HG03060 (cell line): ENCODE measurements around the gene OXSR1.
"Not testable (repeated sequence)": the region's sequence is repeated elsewhere in the genome, so short reads cannot be mapped to it uniquely, and the experiment has no call there.

Source experiments
- ATAC-seq: cut with Tn5 transposase; IDR thresholded peaks from one replicate; pipeline ENCODE4 v1.9.1; 2021; ENCODE audit warnings: low read depth, moderate number of reproducible peaks; ENCODE audit not compliant: unreplicated experiment

The OXSR1 gene

DNA sequence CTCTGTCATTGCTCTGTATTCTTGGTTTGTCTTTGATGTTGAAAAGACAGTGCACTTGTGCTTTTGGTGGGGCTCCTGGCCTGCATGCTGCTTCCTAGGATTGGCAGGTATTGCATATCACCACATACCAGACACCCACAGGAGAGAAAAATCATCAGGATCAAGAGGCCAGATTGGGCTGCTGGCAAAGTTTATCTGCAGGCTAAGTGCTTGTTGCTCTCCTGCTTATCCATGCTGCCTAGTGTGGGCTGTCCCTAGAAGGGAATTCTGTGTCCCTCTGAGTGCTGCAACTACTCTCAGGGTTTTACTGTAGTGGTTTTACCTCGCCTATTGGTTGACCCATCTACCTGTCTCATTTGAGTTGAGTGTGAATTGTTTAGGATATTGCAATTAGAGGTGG, 99.4 kb downstream of the OXSR1 start:
- ATAC-seq, result no peak

DNA sequence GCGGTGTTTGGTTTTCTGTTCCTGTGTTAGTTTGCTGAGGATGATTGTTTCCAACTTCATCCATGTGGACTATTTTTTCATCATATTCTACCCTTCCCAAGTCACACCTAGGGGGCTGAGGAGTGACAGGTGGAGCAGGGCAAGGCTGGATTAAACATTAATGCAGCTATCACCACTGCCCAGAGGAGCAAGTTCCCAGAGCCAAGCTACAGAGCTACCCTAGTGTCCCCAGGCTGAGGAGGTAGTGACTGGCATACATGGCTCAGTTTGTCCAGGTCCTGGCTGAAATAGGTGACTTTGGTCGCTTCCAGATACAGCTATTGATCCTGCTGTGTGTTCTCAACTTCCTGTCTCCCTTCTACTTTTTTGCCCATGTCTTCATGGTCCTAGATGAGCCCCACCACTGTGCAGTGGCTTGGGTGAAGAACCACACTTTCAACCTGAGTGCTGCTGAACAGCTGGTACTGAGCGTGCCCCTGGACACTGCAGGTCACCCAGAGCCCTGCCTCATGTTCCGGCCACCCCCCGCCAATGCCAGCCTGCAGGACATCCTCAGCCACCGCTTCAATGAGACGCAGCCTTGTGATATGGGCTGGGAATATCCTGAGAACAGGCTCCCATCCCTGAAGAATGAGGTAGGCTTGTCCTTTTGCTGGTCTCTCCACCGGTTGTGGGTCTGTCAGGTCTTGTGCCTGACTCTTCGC, 100.4 kb downstream of the OXSR1 start, which contains the start of gene SLC22A13:
Gene SLC22A13 (plus strand): TSS at position 209 of the 704 bp plus-strand sequence. CDS start 49 bp downstream, at position 258.
- ATAC-seq, result no peak

DNA sequence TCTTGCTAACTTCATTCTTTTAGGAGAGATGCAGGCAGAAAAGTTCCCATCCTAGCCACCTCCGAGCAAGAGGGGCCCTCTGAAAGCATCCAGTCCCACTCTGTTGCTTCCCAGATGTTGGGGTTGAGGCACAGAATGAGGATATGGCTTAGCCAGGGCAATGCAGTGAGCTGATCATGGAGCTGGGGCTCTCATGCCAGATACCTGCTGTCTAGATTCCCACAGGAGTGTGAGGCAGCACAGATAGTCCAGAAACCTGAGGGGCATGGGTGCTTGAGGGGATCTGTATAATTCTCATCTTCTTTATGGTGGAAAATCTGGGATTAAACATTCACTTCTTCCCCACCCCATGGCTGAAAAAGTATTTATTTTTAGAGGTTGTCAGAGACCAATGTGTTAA, 101.5 kb downstream of the OXSR1 start:
- no peak for ATAC-seq

DNA sequence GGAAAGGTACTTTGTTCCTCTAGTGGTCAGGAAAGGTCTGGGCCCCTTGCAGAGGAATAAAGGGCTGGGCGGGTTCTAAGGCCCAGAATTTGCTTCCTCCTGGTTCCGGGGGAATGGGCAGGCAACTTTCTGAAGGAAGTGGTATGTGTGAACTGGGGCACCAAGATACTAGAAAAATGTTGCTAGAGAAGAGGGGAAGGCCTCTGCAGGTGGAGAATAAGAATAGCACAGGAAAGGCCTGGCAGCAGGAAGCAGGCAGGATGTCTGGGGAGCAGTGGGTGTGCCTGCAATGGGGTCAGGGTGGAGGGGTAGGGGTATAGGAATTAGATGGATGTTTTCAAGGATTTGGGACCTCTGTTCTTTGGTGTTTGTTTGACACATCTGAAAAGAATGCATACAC, 102.3 kb downstream of the OXSR1 start:
- ATAC-seq, result no peak

GRCh38 chr3:38268087-38268486, 102.8 kb downstream of the OXSR1 start:
- no peak for ATAC-seq

DNA sequence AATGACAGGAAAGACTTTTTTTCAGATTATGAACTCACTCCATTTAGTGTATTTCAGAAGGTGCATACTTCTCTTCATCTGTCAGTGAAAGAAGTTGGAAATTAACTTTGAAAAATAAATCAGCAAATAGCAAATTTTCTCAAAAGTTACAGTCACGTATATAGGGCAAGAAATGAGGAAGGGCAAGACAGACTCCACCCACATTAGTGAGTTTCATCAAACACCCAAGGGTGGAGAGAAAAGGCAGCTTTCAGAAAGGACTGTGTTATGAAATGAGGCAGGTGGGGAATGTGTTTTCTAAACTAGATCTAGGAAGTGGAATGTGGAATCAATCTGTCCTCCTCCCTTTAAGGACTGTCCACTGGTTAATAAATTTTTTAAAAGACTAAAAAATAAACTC, 103.2 kb downstream of the OXSR1 start:
- ATAC-seq, result no peak

- ATAC-seq, result no peak
These were observed 105.3 kb downstream of the OXSR1 start for GRCh38 chr3:38270606-38271005.

DNA sequence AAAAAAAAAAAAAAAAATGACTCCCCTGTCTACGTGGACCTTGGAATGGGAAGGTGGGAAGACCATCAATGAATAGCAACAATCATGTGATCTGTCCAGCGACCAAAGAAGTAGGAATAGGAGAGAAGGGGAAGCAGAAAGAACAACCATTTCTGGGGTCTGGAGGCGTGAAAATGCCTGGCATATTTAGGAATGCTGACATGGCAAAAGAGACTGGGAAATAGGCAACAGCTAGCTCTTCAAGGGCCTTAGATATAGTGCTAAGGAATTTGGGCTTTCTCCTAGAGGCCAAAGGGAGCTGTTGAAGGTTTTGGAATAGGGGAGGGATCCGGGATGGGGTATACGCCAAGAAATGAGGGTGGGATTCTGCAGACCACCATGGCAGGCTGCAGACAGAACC, 106.2 kb downstream of the OXSR1 start:
- no peak for ATAC-seq

GRCh38 chr3:38274864-38275649, 109.7 kb downstream of the OXSR1 start:
- no peak for ATAC-seq

DNA sequence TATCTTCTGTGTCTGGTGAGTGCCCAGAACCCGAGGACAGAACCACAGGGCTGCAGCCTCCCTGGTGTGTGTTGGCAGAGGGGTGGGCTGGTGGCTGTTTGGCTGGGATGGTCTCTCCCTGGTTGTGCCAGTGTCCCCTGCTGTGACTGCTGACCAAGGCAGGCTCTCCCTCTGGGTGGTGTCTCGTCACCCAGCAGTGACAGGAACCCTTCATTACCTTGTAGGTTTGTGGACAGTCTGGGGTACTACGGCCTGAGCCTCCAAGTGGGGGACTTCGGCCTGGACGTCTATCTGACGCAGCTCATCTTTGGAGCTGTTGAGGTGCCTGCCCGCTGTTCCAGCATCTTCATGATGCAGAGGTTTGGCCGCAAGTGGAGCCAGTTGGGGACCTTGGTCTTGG, 110.3 kb downstream of the OXSR1 start:
- ATAC-seq, result no peak

DNA sequence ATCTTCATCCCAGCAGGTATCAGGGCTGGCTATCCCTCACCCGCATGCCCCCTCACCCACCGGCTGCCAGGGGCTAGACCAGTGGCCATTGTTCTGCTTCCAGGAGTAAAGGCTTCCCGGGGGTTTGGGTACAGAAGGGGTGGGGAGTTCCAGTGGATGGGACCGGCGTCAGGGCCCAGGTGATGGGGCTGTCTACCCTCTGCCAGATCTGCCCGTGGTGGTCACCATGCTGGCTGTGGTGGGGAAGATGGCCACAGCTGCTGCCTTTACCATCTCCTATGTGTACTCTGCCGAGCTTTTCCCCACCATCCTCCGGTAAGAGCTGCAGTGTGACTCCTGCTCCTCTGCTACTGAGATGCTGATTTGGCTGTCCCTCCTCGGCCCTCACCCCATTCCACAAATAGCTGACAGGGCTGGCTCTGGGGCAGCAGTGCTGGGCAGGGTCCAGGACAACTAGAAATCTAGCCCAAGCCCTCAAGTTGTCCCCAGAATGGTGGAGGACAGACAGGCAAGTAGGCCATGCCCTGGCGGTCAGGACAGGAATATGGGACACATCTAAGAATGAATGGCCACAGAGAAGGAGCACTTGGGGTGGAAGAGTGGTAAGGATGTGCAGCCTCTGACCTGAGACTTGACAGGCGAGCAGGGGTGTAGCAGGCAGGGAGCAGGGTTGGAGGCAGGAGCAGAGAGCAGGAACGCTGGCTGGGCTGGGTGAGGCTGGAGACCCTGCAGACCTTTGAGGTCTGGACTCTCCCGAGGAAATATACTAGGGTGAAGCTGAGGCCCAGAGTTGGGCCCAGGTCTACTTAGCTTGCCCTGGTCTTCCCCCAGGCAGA, 111.0 kb downstream of the OXSR1 start:
- ATAC-seq, result no peak

- no peak for ATAC-seq
These were observed 111.7 kb downstream of the OXSR1 start for GRCh38 chr3:38276917-38277630.

DNA sequence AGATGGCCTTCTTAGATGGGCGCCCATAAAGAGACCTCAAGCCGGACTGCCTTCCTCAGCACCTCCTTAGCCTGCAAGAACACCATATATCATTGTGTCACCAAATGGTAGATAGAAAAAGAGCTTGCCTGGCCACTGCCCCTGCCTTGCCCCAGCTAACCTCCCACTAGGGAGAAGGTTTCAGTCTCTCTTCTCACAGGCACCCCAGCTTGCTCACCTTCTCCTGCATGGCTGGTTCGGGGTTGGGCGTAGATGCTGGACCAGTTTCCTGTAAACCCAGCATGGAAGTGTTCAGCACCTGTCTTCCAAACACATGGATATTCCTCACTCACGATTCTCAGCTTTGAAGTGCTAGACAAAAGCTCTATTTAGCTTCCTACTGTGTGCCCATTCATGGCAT, 113.5 kb downstream of the OXSR1 start:
- ATAC-seq, result no peak

- no peak for ATAC-seq
These were observed 116.8 kb downstream of the OXSR1 start, which contains the start of gene SLC22A14 for GRCh38 chr3:38281895-38282686. SLC22A14 (plus strand) TSS chr3:38282294; CDS start chr3:38306027, 23,733 bp downstream.

GRCh38 chr3:38283810-38284755, 118.7 kb downstream of the OXSR1 start:
- ATAC-seq, result no peak

DNA sequence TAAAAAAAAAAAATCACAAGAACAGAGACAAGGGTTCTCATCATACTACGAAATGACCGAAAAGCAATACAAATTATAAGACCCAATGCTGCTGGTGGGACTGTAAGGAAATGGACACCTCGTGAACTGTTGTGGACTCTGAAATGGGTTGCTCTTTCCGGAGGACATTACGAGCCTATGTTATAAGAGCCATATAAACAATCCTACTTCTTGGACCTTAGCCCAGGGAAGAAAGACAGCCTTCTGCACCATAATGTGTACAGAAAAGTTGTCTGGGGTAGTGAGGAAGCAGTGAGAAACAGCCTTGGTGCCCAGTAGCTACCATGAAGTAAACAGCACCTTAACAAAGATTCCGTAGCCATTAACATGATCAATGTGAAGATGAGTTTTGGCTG, 119.4 kb downstream of the OXSR1 start:
- ATAC-seq, result no peak

GRCh38 chr3:38289286-38290217, 124.2 kb downstream of the OXSR1 start:
- ATAC-seq, result not testable (repeated sequence)
